ENCODE data around the gene TMEM134. TPM values are rescaled to one million over a fixed set of nuclear protein-coding genes. Genes with fewer than 3 reads are reported as not detected.

Gene TMEM134
- polyA plus RNA-seq, 2 of the 4 experiments (the other 2 are of a cell fraction) = 18.8 to 20.6 TPM

GRCh38 chr11:67418476-67419281 lies 50.4 kb downstream of the TMEM134 start:
- ATAC-seq = no peak
- FAIRE-seq = no peak
- no peak overlapping the region for H3K4me3 ChIP-seq
- no peak for DNase-seq (ENCODE audit: low read depth in 1 of 2, low spot score in 1 of 2)
- CTCF ChIA-PET = interaction anchor here (0.9 to 4.2 kb wide), 7 partner anchors 10 to 87 kb away, joined by 3 to 30 read pairs (median 4); partner anchors contain the start of genes PPP1CA and TBC1D10C
- H3K4me2 ChIP-seq = no peak overlapping the region
- TF ChIP-seq HOXB5 (CRISPR knock-in tag; IDR thresholded peaks at IDR 0.05) (no peak), USF2 (IDR thresholded peaks at IDR 0.05) (no peak), PBX3 (IDR thresholded peaks at IDR 0.05) (no peak), BCL3 (IDR thresholded peaks at IDR 0.05) (no peak), ZFP36 (IDR thresholded peaks at IDR 0.05; ENCODE audit: borderline replicate concordance, partially characterized antibody) (no peak), HEYL (CRISPR knock-in tag; IDR thresholded peaks at IDR 0.05) (no peak), HOXA7 (CRISPR knock-in tag; IDR thresholded peaks at IDR 0.05) (no peak), PHF8 (IDR thresholded peaks at IDR 0.05; ENCODE audit: borderline replicate concordance, low read depth) (no peak), NPAS2 (CRISPR knock-in tag; IDR thresholded peaks at IDR 0.05; ENCODE audit: borderline replicate concordance) (no peak), FOXS1 (CRISPR knock-in tag; IDR thresholded peaks at IDR 0.05) (no peak), CHD2 (IDR thresholded peaks at IDR 0.05; ENCODE audit: low read length, partially characterized antibody) (no peak), FOSB (CRISPR knock-in tag; IDR thresholded peaks at IDR 0.05) (no peak), RFX5 (IDR thresholded peaks at IDR 0.05) (no peak), CHD4 (IDR thresholded peaks at IDR 0.05; ENCODE audit: borderline replicate concordance) (no peak), ZNF302 (CRISPR knock-in tag; IDR thresholded peaks at IDR 0.05) (no peak)
- no peak overlapping the region for H3K27ac ChIP-seq
- POLR2A ChIA-PET = interaction anchor here (1.8 kb wide), 1 partner anchor 17 kb away, joined by 8 read pairs; the partner anchor contains the start of gene PPP1CA
- H3K4me1 ChIP-seq = peaks cover 37% of the 10 kb centered on the region
- WGBS (ENCODE audit: missing lambda C conversion rate) = 76% methylated on average over 18 of the region's 26 CpGs
- no peaks in the 10 kb centered on the region for H3K9me3 ChIP-seq

- CTCF ChIA-PET = interaction anchor here (0.9 to 4.2 kb wide), 5 partner anchors 9 to 66 kb away, joined by 3 to 30 read pairs (median 4); partner anchors contain the start of genes PPP1CA and TBC1D10C
- peaks cover 39% of the 10 kb centered on the region for H3K4me1 ChIP-seq
- WGBS (ENCODE audit: missing lambda C conversion rate) = 100% methylated on average over 1 of the region's 12 CpGs
- no peaks in the 10 kb centered on the region for H3K9me3 ChIP-seq
- H3K27ac ChIP-seq = no peak overlapping the region
- H3K4me3 ChIP-seq = no peak overlapping the region
- no peak for DNase-seq (ENCODE audit: low read depth in 1 of 2, low spot score in 1 of 2)
- no peak for FAIRE-seq
- H3K4me2 ChIP-seq = no peak overlapping the region
- no peak for TF ChIP-seq PHF8 (IDR thresholded peaks at IDR 0.05; ENCODE audit: borderline replicate concordance, low read depth)
- TF ChIP-seq KDM1A (IDR thresholded peaks at IDR 0.05; ENCODE audit: low read depth) = no peak
- no peak for TF ChIP-seq MAFK (IDR thresholded peaks at IDR 0.05; ENCODE audit: partially characterized antibody)
- TF ChIP-seq POLR2AphosphoS2 (conservative IDR thresholded peaks at IDR 0.05; ENCODE audit: low read length) = no peak
- no peak for ATAC-seq
- POLR2A ChIA-PET = no interaction called here
Observed at GRCh38 chr11:67417425-67417824, 51.6 kb downstream of the TMEM134 start.

Data from A549 (cell line).